Ovary (tissue), 3 donors: ENCODE data around the gene BTBD8.

Experiments
- POLR2A ChIP-seq: fragments of 450-650 bp; IDR thresholded peaks from one replicate; pipeline ENCODE4 v1.6.1; 2017; ENCODE audit warnings: antibody characterized with exemption, mild to moderate bottlenecking, moderate library complexity
- TF ChIP-seq, protein P1 (sequence below), 3 donors: fragments of 450-650 bp in 2 of 3; fragments of 200-600 bp in 1 of 3; IDR thresholded peaks; one replicate each; pipeline versions ENCODE4 v1.5.1 to v1.8.0; 2016 to 2022; ENCODE audit warnings: antibody characterized with exemption in 3 of 3, mild to moderate bottlenecking in 1 of 3
- donor health status: DM: no; HTN: no; CAD: no.

DNA sequence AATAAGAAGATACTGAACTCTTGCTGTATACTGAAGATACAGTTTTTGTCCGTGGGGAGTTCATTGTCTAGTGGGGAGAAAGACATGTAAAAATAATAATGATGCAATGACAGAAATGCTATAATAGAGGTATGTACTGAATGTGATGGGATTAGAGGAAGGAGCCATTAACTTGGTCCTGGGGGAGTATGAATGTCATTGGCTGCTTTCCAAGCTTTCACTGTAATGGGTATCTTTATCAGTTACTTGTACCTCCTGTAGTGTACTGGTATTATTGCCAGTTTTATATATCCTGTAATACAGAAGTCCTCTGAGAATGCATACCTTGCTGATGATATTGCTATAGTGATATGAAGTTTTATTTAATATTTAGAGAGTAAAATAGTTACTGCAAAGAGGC, 7.4 kb downstream of the BTBD8 start:
- TF ChIP-seq, protein P1, sequence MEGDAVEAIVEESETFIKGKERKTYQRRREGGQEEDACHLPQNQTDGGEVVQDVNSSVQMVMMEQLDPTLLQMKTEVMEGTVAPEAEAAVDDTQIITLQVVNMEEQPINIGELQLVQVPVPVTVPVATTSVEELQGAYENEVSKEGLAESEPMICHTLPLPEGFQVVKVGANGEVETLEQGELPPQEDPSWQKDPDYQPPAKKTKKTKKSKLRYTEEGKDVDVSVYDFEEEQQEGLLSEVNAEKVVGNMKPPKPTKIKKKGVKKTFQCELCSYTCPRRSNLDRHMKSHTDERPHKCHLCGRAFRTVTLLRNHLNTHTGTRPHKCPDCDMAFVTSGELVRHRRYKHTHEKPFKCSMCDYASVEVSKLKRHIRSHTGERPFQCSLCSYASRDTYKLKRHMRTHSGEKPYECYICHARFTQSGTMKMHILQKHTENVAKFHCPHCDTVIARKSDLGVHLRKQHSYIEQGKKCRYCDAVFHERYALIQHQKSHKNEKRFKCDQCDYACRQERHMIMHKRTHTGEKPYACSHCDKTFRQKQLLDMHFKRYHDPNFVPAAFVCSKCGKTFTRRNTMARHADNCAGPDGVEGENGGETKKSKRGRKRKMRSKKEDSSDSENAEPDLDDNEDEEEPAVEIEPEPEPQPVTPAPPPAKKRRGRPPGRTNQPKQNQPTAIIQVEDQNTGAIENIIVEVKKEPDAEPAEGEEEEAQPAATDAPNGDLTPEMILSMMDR (IDR thresholded peaks at IDR 0.05), result no peak
- no peak for TF ChIP-seq POLR2A
